ENCODE results near the gene PLCG2. TPM values are rescaled to one million over a fixed set of nuclear protein-coding genes. Genes with fewer than 3 reads are reported as not detected.
A peak's percentile ranks its signal among the peaks of the same experiment; 100 is the strongest.

PLCG2 gene
- polyA plus RNA-seq, 2 of the 4 experiments (the other 2 are of a cell fraction): 2.8 to 6.0 TPM

DNA sequence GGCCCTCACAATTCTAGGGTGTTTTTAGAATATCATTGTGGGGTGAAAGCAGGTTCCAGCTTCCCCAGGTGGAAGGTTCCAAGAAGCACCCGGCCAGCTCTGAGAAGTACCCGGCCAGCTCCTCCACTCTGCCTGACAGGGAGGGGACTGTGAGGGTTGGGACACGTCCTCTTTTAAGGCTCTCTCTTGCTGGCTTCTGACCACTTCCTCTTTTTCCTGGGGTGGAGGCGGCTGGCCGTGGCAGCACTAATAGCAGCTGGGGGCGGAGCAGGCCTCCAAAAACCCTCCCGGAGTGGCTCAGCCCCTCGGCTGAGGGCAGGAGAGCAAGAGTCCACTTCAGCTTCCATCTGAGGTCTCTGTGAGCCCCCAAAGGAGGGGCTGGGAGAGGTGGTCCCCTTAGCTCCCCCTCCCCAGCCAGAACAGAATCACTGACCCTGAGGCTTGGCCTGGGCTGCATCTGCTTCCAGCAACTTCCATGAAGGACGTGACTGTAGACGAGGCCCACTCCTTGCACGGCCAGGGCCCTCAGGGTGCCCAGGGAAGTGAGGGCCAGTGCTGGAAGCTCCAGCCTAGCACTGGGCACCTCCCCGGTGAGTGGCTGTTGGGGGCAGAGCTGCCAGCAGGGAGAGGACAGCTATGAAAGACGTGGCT lies 26.7 kb upstream of the PLCG2 start:
- H3K4me3 ChIP-seq: no peak overlapping the region
- H3K27ac ChIP-seq: no peak overlapping the region
- H3K4me2 ChIP-seq: no peak overlapping the region
- no peak for FAIRE-seq
- peak; percentile 33 to 53; a peak in 4 of 6 replicates for ATAC-seq
- WGBS (ENCODE audit: missing lambda C conversion rate): 84% methylated on average over 9 of the region's 13 CpGs
- no peaks in the 10 kb centered on the region for H3K4me1 ChIP-seq
- CTCF ChIA-PET: interaction anchor here (0.5 to 2.8 kb wide), 7 partner anchors 10 to 402 kb away, joined by 3 to 13 read pairs (median 4); no protein-coding TSS in a partner anchor
- no peaks in the 10 kb centered on the region for H3K9me3 ChIP-seq
- TF ChIP-seq JUNB (IDR thresholded peaks at IDR 0.05): no peak
- TF ChIP-seq KDM1A (IDR thresholded peaks at IDR 0.05; ENCODE audit: low read depth): no peak
- TF ChIP-seq, protein P1, sequence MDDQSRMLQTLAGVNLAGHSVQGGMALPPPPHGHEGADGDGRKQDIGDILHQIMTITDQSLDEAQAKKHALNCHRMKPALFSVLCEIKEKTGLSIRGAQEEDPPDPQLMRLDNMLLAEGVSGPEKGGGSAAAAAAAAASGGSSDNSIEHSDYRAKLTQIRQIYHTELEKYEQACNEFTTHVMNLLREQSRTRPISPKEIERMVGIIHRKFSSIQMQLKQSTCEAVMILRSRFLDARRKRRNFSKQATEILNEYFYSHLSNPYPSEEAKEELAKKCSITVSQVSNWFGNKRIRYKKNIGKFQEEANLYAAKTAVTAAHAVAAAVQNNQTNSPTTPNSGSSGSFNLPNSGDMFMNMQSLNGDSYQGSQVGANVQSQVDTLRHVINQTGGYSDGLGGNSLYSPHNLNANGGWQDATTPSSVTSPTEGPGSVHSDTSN (IDR thresholded peaks at IDR 0.05): no peak
- TF ChIP-seq MAFK (IDR thresholded peaks at IDR 0.05; ENCODE audit: partially characterized antibody): no peak
- TF ChIP-seq, protein P2, sequence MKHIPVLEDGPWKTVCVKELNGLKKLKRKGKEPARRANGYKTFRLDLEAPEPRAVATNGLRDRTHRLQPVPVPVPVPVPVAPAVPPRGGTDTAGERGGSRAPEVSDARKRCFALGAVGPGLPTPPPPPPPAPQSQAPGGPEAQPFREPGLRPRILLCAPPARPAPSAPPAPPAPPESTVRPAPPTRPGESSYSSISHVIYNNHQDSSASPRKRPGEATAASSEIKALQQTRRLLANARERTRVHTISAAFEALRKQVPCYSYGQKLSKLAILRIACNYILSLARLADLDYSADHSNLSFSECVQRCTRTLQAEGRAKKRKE (CRISPR knock-in tag; IDR thresholded peaks at IDR 0.05; ENCODE audit: low read depth): no peak
- TF ChIP-seq HEYL (CRISPR knock-in tag; IDR thresholded peaks at IDR 0.05): no peak
- no peak for TF ChIP-seq BHLHE40 (IDR thresholded peaks at IDR 0.05; ENCODE audit: low read depth, low read length)
- no peak for TF ChIP-seq PHF8 (IDR thresholded peaks at IDR 0.05; ENCODE audit: borderline replicate concordance, low read depth)
- no peak for TF ChIP-seq HDAC2 (IDR thresholded peaks at IDR 0.05)
- TF ChIP-seq, protein P3, sequence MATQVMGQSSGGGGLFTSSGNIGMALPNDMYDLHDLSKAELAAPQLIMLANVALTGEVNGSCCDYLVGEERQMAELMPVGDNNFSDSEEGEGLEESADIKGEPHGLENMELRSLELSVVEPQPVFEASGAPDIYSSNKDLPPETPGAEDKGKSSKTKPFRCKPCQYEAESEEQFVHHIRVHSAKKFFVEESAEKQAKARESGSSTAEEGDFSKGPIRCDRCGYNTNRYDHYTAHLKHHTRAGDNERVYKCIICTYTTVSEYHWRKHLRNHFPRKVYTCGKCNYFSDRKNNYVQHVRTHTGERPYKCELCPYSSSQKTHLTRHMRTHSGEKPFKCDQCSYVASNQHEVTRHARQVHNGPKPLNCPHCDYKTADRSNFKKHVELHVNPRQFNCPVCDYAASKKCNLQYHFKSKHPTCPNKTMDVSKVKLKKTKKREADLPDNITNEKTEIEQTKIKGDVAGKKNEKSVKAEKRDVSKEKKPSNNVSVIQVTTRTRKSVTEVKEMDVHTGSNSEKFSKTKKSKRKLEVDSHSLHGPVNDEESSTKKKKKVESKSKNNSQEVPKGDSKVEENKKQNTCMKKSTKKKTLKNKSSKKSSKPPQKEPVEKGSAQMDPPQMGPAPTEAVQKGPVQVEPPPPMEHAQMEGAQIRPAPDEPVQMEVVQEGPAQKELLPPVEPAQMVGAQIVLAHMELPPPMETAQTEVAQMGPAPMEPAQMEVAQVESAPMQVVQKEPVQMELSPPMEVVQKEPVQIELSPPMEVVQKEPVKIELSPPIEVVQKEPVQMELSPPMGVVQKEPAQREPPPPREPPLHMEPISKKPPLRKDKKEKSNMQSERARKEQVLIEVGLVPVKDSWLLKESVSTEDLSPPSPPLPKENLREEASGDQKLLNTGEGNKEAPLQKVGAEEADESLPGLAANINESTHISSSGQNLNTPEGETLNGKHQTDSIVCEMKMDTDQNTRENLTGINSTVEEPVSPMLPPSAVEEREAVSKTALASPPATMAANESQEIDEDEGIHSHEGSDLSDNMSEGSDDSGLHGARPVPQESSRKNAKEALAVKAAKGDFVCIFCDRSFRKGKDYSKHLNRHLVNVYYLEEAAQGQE (IDR thresholded peaks at IDR 0.05): no peak
- TF ChIP-seq, protein P4, sequence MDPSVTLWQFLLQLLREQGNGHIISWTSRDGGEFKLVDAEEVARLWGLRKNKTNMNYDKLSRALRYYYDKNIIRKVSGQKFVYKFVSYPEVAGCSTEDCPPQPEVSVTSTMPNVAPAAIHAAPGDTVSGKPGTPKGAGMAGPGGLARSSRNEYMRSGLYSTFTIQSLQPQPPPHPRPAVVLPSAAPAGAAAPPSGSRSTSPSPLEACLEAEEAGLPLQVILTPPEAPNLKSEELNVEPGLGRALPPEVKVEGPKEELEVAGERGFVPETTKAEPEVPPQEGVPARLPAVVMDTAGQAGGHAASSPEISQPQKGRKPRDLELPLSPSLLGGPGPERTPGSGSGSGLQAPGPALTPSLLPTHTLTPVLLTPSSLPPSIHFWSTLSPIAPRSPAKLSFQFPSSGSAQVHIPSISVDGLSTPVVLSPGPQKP (IDR thresholded peaks at IDR 0.05; ENCODE audit: low read depth, low read length): no peak
- TF ChIP-seq ZNF302 (CRISPR knock-in tag; IDR thresholded peaks at IDR 0.05): no peak
- TF ChIP-seq EHF (CRISPR knock-in tag; IDR thresholded peaks at IDR 0.05): no peak
- TF ChIP-seq POLR2AphosphoS2 (conservative IDR thresholded peaks at IDR 0.05; ENCODE audit: low read length): no peak
- no peak for TF ChIP-seq RCOR1 (IDR thresholded peaks at IDR 0.05; ENCODE audit: low read depth, low read length)
- no peak for TF ChIP-seq RNF2 (IDR thresholded peaks at IDR 0.05; ENCODE audit: borderline replicate concordance, low read depth)
- TF ChIP-seq GATA3 (IDR thresholded peaks at IDR 0.05; ENCODE audit: borderline replicate concordance): no peak
- no peak for TF ChIP-seq NFE2L2 (conservative IDR thresholded peaks at IDR 0.05; ENCODE audit: low read length)
- no peak for TF ChIP-seq NR3C1 (IDR thresholded peaks at IDR 0.05)
- no peak for DNase-seq (ENCODE audit: low read depth in 1 of 2, low spot score in 1 of 2)
- POLR2A ChIA-PET: no interaction called here

DNA sequence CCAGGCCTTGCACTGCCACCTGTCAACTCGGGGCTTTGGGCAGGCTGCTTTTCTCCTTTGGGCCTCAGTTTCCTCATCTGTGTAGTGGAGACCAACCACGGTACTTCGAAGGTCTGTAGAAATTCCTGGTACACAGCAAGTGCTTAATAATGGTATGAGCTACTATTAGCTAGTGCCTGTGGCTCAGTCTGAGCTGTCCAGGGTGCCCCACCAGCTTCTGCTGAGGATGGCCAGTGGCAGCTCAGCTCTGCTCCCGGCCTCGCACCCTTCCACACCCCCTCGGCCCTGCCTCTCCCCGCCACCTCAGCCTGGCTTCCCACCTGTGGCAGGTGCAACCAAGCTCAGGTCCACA lies 26.2 kb upstream of the PLCG2 start:
- Histone ChIP-seq H3K4me1 (peaks cover 3% of the 10 kb centered on the region; the same call in 1 of the 3 replicates), H3K27ac (no peak overlapping the region), H3K4me2 (no peak overlapping the region), H3K4me3 (no peak overlapping the region), H3K9me3 (peaks cover 2% of the 10 kb centered on the region; the same call in 1 of the 3 replicates)
- CTCF ChIA-PET: interaction anchor here (0.5 to 2.8 kb wide), 7 partner anchors 10 to 402 kb away, joined by 3 to 13 read pairs (median 4); no protein-coding TSS in a partner anchor
- no peak for DNase-seq (ENCODE audit: low read depth in 1 of 2, low spot score in 1 of 2)
- ATAC-seq: no peak; a peak in 1 of 6 replicates
- TF ChIP-seq, protein P2 (CRISPR knock-in tag; IDR thresholded peaks at IDR 0.05; ENCODE audit: low read depth): no peak
- no peak for TF ChIP-seq BHLHE40 (IDR thresholded peaks at IDR 0.05; ENCODE audit: low read depth, low read length)
- POLR2A ChIA-PET: no interaction called here
- 92% methylated on average over 7 of the region's 7 CpGs for WGBS (ENCODE audit: missing lambda C conversion rate)
- no peak for FAIRE-seq
